ENCODE data around the gene MORN5. TPM values are rescaled to one million over a fixed set of nuclear protein-coding genes. Genes with fewer than 3 reads are reported as not detected.

MORN5 gene
- 0.60 TPM in 1 of 2 replicates, not detected in the other for total RNA-seq

GRCh38 chr9:122159026-122159924 lies at the start of gene MORN5, which contains the start of gene NDUFA8:
TSS of gene MORN5 (plus strand) at chr9:122159908. CDS start at chr9:122159973, 65 bp downstream.
TSS of gene NDUFA8 (minus strand) at chr9:122159779. CDS start at chr9:122159677, 102 bp downstream.

DNA sequence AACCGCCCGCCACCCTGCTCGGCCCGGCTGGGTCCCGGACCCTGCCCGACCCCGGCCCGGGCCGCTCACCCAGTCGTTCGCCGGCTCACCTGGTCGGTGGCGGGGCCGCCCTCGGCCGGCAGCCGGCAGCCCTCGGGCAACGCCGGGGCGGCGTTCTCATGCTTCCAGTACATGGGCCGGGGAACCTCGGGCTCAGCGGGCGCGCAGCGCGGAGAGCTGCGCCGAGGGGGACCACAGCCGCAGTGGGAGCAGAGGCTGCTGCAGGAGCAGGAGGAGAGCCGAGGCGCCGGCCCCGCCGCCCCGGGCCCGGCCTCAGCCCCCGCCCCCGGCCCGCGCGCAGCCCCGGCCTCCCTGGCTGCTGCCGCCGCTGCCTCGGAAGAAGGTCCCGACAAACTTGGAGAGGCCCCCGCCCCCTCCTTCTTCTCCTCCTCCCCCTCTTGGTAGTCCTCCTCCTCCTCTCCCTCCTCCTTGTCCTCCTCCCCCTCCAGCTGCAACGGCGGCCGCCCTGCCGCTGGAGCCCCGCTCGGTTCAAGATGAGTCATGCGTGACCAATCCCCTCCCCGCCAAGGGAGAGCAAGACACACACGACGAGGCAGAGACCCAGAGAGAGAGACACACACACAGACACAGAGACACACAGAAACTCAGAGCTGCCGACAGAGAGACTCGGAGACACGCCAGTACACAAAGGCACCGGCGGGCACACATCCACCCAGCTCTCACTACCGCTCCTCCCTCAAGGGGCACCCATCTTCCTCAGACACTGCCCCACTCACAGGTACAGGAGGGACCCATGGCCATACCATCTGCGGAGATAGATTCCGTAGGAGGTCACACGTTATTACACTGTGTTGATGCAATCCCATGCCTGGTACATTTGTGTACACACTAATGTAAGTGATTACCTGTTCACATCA lies 69.1 kb downstream of the MORN5 start, which contains the start of gene LHX6:
Gene LHX6, minus strand, starts transcription at position 390 of the 917 bp plus-strand sequence. Its CDS starts 217 bp downstream, at position 173.

Other genes starting within 250 kb of the MORN5 start
- 2.5 and 3.6 TPM in 2 replicates for gene TTLL11, start 66.6 kb upstream of the MORN5 start, total RNA-seq
- gene NDUFA8, start 129 bp upstream of the MORN5 start, total RNA-seq = 31.5 and 36.8 TPM in 2 replicates
- gene LHX6, start 69.0 kb downstream of the MORN5 start, total RNA-seq = not detected in 2 replicates
- gene RBM18, start 104.9 kb downstream of the MORN5 start, total RNA-seq = 5.8 and 7.1 TPM in 2 replicates
- 26.5 and 28.5 TPM in 2 replicates for gene MRRF, start 105.0 kb downstream of the MORN5 start, total RNA-seq
- gene PTGS1, start 211.1 kb downstream of the MORN5 start, total RNA-seq = 18.6 and 26.4 TPM in 2 replicates

Data from bronchial smooth muscle cell (primary cell).